HG03521 (cell line): Measurements from ENCODE around the gene TPM2.

Source experiments
- ATAC-seq: cut with Tn5 transposase; IDR thresholded peaks from one replicate; pipeline ENCODE4 v1.9.1; 2021; ENCODE audit warnings: mild to moderate bottlenecking, moderate library complexity; ENCODE audit not compliant: unreplicated experiment

Gene TPM2

GRCh38 chr9:35718721-35719511 is 29.2 kb upstream of the TPM2 start:
- no peak for ATAC-seq

GRCh38 chr9:35717132-35717870 is 27.6 kb upstream of the TPM2 start:
- ATAC-seq: no peak

- ATAC-seq: no peak
Observed at GRCh38 chr9:35716230-35716629, 26.5 kb upstream of the TPM2 start.

GRCh38 chr9:35714579-35715252 is 25.0 kb upstream of the TPM2 start:
- no peak for ATAC-seq

DNA sequence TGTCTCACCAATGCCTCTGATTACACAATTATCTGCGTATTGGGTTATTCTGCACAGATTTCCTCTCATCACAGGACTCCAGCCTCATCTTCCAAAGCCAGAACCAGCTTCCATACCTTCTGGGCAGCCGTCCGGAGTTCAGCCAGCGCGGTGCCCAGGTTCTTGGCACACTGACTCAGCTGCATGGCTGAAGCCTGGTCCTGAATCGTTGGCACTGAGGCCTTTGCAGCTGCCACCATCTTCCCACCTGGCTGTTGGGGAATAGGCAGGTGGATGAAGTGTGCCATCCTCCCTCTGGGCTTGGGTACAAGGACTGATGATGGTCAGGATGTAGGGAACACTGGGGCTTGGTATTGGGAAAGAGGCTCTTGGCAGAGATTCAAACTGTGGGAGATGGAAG is 24.4 kb upstream of the TPM2 start:
- ATAC-seq: no peak

GRCh38 chr9:35713578-35713977 is 23.9 kb upstream of the TPM2 start:
- ATAC-seq: no peak

GRCh38 chr9:35712762-35713400 is 23.2 kb upstream of the TPM2 start:
- ATAC-seq: no peak

DNA sequence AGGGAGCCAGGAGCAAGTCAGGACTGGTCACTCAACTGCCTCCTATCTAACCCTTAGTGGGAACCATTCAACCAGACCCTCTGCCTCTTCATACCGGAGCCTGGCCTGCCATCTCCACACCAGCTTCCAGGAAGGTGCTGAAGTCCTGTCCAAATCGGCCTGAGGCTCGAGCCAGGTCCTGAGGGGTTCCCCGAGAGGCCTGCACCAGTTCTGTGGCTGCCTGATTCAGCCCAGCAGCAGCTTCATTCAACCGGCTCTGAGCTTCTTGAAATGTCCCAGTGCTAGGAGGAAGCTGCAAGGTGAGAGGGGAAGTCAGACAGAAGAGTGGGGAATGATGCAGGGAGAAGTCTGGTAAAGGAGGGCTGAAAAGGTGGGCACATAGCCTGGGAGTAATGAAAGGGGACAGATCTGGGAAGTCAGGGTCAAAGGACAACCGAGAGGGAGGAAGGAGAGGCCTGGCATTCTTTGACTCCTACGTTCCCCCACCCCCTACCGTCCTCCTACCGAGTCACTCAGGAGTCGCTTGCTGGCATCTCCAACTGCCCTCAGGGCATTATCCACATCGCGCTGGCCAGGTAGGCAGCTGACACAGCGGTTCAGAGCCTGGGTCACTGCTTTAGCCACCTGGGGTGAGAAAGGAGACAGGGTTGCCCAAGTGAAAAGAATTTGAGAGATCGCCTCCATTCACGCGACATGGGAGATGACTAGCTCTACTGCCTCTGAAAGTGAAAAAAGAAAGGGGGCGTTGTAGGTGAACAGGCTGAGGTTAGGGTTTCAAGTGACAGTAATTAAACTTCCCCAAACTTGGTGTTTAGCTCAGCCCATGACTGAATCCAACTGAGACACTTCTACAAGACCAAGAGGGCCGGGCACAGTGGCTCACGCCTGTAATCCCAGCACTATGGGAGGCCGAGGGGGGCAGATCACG is 22.0 kb upstream of the TPM2 start:
- ATAC-seq: no peak

DNA sequence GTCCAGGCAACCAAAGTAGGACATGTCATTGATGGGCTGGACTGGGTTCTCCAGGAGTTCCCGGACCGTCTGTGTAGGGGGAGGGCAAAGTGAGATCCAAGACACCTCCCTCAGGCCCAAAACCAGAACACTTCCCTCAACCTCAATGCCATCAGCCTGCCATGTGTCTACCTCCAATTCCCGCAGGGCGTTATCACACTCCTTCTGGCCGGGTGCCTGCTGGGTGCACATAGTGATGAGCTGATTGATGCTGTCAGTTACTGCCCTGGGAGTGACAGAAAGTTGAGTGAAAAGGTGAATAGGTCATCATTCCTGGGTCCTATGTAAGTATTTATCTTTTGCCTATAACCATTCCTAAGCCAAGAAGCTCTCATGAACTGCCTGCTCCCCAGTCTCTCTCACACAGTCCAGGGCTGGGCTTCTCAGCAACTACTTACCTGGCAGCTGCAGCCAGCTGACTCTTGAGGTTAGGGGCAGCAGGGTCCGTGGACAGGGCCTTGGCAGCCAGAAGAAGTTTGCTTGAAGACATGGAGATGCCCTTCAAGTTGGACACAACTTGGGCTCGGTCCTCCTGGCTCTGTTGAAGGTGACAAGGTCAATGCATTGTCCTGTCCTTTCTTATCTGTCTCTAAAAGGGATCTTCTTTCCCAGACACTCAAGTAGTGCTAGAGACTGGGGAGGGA is 21.2 kb upstream of the TPM2 start:
- ATAC-seq: no peak

DNA sequence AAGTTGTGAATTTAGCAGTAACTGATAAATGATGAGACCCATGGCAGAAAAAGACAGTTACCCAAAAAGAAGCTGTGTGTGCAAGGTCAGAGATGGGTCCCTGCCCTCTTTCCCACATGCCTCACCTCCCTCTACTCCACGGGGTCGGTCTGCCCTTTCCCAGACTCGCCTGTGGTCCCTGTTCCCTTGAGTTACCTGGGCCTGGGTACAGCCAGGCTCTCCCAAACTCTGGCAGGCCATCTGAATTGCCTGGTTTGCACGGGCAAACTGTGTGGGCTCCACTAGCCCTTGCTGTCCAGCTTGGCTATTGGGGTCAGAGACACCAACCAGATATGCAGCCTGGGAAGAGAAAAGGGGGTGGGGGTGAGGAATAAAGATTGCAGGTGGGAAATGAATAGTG is 18.4 kb upstream of the TPM2 start:
- ATAC-seq: no peak

DNA sequence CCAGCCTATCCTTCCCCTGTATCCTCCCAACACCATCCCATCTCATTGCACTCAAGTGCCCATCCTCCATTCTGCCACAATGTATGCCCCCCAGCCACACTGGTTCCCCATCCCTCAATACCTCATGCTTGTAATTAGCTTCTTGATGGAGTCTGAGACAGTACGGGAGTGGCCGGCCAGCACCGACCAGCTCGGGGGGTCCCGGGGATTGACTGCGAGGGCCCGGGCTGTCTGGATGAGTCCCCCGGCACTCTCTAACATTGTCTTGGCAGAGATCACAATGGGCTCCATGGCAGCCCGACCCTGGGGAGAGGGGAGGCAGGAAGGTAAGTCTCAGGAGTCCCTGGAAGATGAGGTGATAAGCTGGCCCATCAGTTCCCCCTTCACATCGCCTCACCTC is 17.2 kb upstream of the TPM2 start:
- no peak for ATAC-seq

GRCh38 chr9:35705836-35706430 is 16.2 kb upstream of the TPM2 start:
- ATAC-seq: no peak

DNA sequence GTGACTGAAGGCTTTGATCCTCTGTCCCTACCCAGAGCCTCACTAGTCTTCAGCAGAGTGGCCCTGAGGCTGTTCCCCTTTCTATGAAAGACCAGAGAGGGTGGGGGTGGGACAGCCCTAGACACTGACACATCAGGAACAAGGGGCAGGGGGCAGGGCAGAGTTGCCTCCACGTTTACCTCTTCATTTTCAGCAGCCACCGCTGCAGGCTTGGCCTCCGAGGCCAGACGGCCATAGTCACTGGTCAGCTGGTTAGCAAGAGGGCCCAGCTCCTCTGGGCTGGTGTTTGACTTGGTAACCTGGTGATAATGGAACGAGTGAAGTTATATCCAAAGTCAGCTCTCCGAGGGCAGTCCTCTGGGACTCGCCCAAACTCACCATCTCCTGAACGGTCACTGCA is 15.6 kb upstream of the TPM2 start:
- no peak for ATAC-seq

- ATAC-seq: no peak
Observed at GRCh38 chr9:35703906-35704672, 14.4 kb upstream of the TPM2 start.

DNA sequence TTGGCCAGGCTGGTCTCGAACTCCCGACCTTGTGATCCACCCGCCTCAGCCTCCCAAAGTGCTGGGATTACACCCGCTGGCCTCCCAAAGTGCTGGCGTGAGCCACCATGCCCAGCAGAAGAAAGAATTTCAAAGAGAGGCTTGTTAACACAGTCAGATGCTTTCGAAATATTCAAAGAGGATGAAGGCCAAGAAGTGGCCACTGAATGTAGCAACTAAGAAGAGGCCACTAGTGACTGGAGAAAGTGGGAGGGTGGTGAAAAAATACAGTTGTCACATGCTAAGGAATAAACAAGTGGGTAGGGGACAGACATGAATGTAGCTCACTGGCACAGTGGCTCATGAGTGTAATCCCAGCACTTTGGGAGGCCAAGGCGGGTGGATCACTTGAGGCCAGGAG is 13.0 kb upstream of the TPM2 start:
- no peak for ATAC-seq

DNA sequence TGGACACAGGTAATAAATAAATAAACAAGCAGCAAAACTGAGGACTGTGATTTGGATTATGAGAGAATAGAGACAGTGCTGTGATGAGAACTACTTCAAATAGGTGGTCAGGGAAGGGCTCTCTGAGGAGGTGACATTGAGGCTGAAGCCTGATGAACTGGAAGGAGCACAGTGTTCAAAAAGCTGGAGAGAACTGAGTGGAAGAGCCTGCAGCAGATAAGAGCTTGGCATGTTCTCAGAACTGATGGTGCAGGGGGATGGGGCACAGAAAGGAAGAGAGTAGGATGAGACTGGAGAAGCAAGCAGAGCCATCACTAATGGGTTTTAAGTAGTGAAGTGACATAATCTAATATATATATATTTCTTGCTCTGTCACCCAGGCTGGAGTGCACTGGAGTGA is 11.2 kb upstream of the TPM2 start:
- ATAC-seq: no peak

DNA sequence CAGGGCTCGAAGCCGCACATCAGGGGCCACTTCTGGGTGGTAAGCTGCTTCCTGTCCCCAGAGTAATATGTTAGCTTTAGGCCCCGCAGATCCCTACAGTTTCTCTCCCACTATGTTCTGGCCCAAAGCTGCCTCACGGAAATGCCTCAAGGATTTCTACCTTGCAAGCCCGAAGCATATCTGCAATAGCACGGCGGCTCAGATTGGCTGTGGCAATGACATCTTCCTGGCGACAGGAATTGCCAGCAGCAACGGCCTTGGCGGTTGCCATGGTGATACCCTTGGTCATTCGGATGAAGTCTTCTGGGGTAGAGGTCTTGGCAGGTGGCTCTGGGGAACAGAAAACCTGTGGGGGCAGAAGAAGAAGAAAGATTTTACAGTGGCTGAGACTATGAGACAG is 10.3 kb upstream of the TPM2 start:
- no peak for ATAC-seq

DNA sequence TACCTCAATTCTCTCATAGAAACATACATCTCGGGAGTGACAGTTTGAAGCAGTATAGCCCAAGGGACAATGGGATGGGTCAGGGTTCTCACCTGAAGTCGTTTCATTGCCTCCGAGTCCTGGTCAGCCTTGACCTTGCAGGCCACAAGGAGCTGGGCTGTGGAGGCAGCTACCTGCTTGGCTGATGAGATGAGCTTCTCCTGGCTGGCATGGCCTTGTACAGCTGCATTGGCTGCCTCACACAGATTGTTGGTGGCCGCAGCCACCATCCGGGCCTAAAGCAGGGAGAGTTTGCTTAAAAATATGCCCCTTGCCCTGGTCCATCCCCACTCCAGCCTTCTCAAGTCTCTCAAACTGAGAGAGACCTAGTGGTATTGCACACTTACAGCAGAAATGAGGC is 8.5 kb upstream of the TPM2 start:
- no peak for ATAC-seq

DNA sequence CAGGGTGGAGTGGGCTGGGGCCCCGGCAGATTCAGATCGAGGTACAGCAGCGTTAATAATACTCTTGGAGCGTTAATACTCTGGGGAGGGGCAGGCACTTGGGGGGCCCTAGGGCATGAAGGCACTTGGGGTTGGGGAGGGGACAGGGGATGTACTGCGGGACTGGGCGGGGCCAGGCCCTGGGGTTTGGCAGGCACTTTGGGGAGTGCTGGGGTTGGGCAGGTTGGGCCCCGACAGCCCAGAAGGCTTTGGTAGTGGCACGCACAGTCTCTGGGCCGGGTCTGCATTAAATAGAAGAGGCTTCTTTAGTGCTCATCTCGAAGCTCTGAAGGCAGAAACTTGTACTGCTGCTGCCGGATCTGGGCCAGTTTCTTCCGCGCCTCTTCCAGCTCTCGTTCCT is 7.8 kb upstream of the TPM2 start:
- no peak for ATAC-seq
